GM12878 (cell line): Measurements from ENCODE around the gene S100A7. TPM values are rescaled to one million over a fixed set of nuclear protein-coding genes. Genes with fewer than 3 reads are reported as not detected.

Experiments
- ATAC-seq: fragments of 200-7000 bp; cut with Tn5 transposase; 3 replicates; pipeline ENCODE4 v1.9.1; 2020; ENCODE audit warnings: mild to moderate bottlenecking, moderate library complexity
- BruUV-seq: library from RNA; stranded (reverse); fragments of 400-500 nt; replicated peaks from 2 replicates; lab custom pipeline; 2021; lab: Mats Ljungman, UMichigan
- CTCF ChIA-PET: fragments of 300-600 bp; sonication (Branson Sonifier 250); formaldehyde crosslinking; extraction: SDS; loops from one replicate; lab custom pipeline; 2021; ENCODE audit warnings: inconsistent platforms; lab: Yijun Ruan, JAX
- POLR2A ChIA-PET: fragments of 350-600 bp; formaldehyde crosslinking; extraction: SDS; loops from one replicate; lab custom pipeline; 2021; ENCODE audit warnings: inconsistent platforms; lab: Charles Lee
- RAD21 ChIA-PET: fragments of 300-600 bp; sonication (Branson Sonifier 250); formaldehyde crosslinking; loops from one replicate; lab custom pipeline; 2023; ENCODE audit warnings: antibody characterized with exemption; ENCODE audit not compliant: unreplicated experiment; lab: Charles Lee
- SMC1A ChIA-PET: fragments of 300-600 bp; sonication (Branson Sonifier 250); formaldehyde crosslinking; loops from one replicate; lab custom pipeline; 2023; ENCODE audit not compliant: unreplicated experiment, uncharacterized antibody; lab: Charles Lee
- DNase-seq: peaks from one replicate; pipeline ENCODE4 v3.0.0-alpha.2; 2011; ENCODE audit warnings: low read depth, low spot score
- FAIRE-seq: peaks from 3 replicates; lab custom pipeline; 2011; peaks lifted over from hg19 to GRCh38; lab: Jason Lieb, UNC
- H2AFZ ChIP-seq: 2 replicates; pipeline ENCODE4 v1.6.0; 2011; ENCODE audit warnings: low read depth, low read length, control low read depth; ENCODE audit not compliant: control insufficient read depth
- H3K27ac ChIP-seq: 2 replicates; pipeline ENCODE4 v1.5.1; 2011; ENCODE audit warnings: control low read depth; ENCODE audit not compliant: control insufficient read depth, insufficient read depth
- H3K27me3 ChIP-seq, 2 experiments: replicated peaks in 1 of 2; 2 replicates each; pipeline versions ENCODE4 v1.6.0 to v1.6.1; 2011; ENCODE audit warnings: low read length in 1 of 2; ENCODE audit not compliant: control insufficient read depth in 2 of 2, insufficient read depth in 2 of 2
- H3K36me3 ChIP-seq, 2 experiments: 2 replicates each; pipeline ENCODE4 v1.5.1; 2011; ENCODE audit warnings: low read length in 1 of 2; ENCODE audit not compliant: control insufficient read depth in 2 of 2, insufficient read depth in 2 of 2
- H3K4me1 ChIP-seq: 2 replicates; pipeline ENCODE4 v1.6.1; 2011; ENCODE audit warnings: mild to moderate bottlenecking, low read length, moderate library complexity, mixed read lengths; ENCODE audit not compliant: control insufficient read depth, insufficient read depth
- H3K4me2 ChIP-seq: 2 replicates; pipeline ENCODE4 v1.6.0; 2011; ENCODE audit warnings: control low read depth; ENCODE audit not compliant: control insufficient read depth, insufficient read depth
- H3K4me3 ChIP-seq: fragments of 200-600 bp; sonication (generic); 2 replicates; pipeline ENCODE4 v1.5.1; 2016
- H3K79me2 ChIP-seq: 2 replicates; pipeline ENCODE4 v1.6.0; 2011; ENCODE audit warnings: low read length; ENCODE audit not compliant: control insufficient read depth, insufficient read depth
- H3K9ac ChIP-seq: 2 replicates; pipeline ENCODE4 v1.8.0; 2011; ENCODE audit warnings: low read length, control low read depth, mixed read lengths; ENCODE audit not compliant: control insufficient read depth, insufficient read depth
- H3K9me3 ChIP-seq: replicated peaks from 3 replicates; pipeline ENCODE4 v1.5.1; 2011; ENCODE audit warnings: mild to moderate bottlenecking, low read length; ENCODE audit not compliant: control insufficient read depth, insufficient read depth
- H4K20me1 ChIP-seq: 2 replicates; pipeline ENCODE4 v1.6.0; 2011; ENCODE audit not compliant: control insufficient read depth, insufficient read depth
- ATF2 ChIP-seq: IDR thresholded peaks from 2 replicates; pipeline ENCODE4 v1.6.1; 2012; ENCODE audit warnings: low read length, inconsistent platforms
- BCL11A ChIP-seq: IDR thresholded peaks from 2 replicates; pipeline ENCODE4 v1.6.1; 2011; ENCODE audit warnings: low read depth, low read length
- EP300 ChIP-seq, 2 experiments: fragments of 150-350 bp in 1 of 2; IDR thresholded peaks; 2 replicates each; pipeline ENCODE4 v1.6.1; 2011 to 2012; ENCODE audit warnings: low read depth in 2 of 2, low read length in 2 of 2, borderline replicate concordance in 1 of 2, improper control_type of control experiment in 1 of 2, inconsistent platforms in 1 of 2; ENCODE audit not compliant: control insufficient read depth in 1 of 2
- FOXK2 ChIP-seq: fragments of 450-650 bp; IDR thresholded peaks from 2 replicates; pipeline ENCODE4 v1.6.1; 2017; ENCODE audit warnings: mild to moderate bottlenecking, moderate library complexity
- IRF5 ChIP-seq: fragments of 450-650 bp; IDR thresholded peaks from 2 replicates; pipeline ENCODE4 v1.6.1; 2017; ENCODE audit warnings: borderline replicate concordance
- MAX ChIP-seq: IDR thresholded peaks from 2 replicates; pipeline ENCODE4 v1.6.1; 2012; ENCODE audit warnings: low read depth, low read length, improper control_type of control experiment
- NBN ChIP-seq: fragments of 450-650 bp; IDR thresholded peaks from 2 replicates; pipeline ENCODE4 v1.6.1; 2016
- NFIC ChIP-seq: IDR thresholded peaks from 2 replicates; pipeline ENCODE4 v1.6.1; 2012; ENCODE audit warnings: low read depth, mild to moderate bottlenecking, inconsistent platforms, low read length, moderate library complexity
- NFXL1 ChIP-seq: fragments of 450-650 bp; IDR thresholded peaks from 2 replicates; pipeline ENCODE4 v1.6.1; 2017; ENCODE audit warnings: antibody characterized with exemption, mild to moderate bottlenecking, borderline replicate concordance
- NFYB ChIP-seq: IDR thresholded peaks from 2 replicates; pipeline ENCODE4 v1.6.1; 2011; ENCODE audit warnings: low read depth, mild to moderate bottlenecking, low read length, improper control_type of control experiment, moderate library complexity; ENCODE audit not compliant: insufficient read depth
- NR2C2 ChIP-seq: IDR thresholded peaks from 2 replicates; pipeline ENCODE4 v1.6.1; 2011; ENCODE audit warnings: borderline replicate concordance, low read depth; ENCODE audit not compliant: control insufficient read depth, insufficient read length
- PKNOX1 ChIP-seq: fragments of 450-650 bp; IDR thresholded peaks from 2 replicates; pipeline ENCODE4 v1.6.1; 2016; ENCODE audit warnings: mild to moderate bottlenecking
- PML ChIP-seq: IDR thresholded peaks from 2 replicates; pipeline ENCODE4 v1.6.1; 2012; ENCODE audit warnings: low read length, inconsistent platforms
- POLR2AphosphoS5 ChIP-seq: IDR thresholded peaks from 2 replicates; pipeline ENCODE4 v1.6.1; 2011; ENCODE audit warnings: mild to moderate bottlenecking, low read length, inconsistent platforms
- RELA ChIP-seq: fragments of 450-650 bp; IDR thresholded peaks from 2 replicates; pipeline ENCODE4 v1.8.0; 2014; ENCODE audit warnings: borderline replicate concordance; ENCODE audit not compliant: partially characterized antibody
- SREBF1 ChIP-seq: IDR thresholded peaks from 2 replicates; pipeline ENCODE4 v1.6.1; 2012; ENCODE audit warnings: mild to moderate bottlenecking, low read length
- USF1 ChIP-seq: IDR thresholded peaks from 2 replicates; pipeline ENCODE4 v1.6.1; 2011; ENCODE audit warnings: borderline replicate concordance, low read depth, mild to moderate bottlenecking, moderate library complexity, mixed read lengths, low read length; ENCODE audit not compliant: insufficient read depth; ENCODE audit errors: extremely low read length
- USF2 ChIP-seq: IDR thresholded peaks from 2 replicates; pipeline ENCODE4 v1.6.1; 2011; ENCODE audit warnings: low read depth, low read length, improper control_type of control experiment, borderline replicate concordance
- YBX1 ChIP-seq: fragments of 450-650 bp; IDR thresholded peaks from 2 replicates; pipeline ENCODE4 v1.6.1; 2016; ENCODE audit warnings: antibody characterized with exemption
- WGBS: methylation state at CpG from one replicate; pipeline ENCODE4 v1.1.6; 2016; ENCODE audit warnings: low lambda C conversion rate; ENCODE audit not compliant: insufficient replicate concordance, insufficient coverage; ENCODE audit errors: missing lambda C conversion rate; 5-methylcytosine and 5-hydroxymethylcytosine counted together
- in situ Hi-C: fragments of 300-500 bp; cut with MboI; formaldehyde crosslinking; loops from 9 replicates; pipeline ENCODE4 v1.14.3; 2018; ENCODE audit warnings: mixed read lengths
- intact Hi-C: fragments of 100-400 bp; cut with micrococcal nuclease; formaldehyde crosslinking; loops from one replicate; pipeline ENCODE4 v1.14.2; 2022; ENCODE audit not compliant: unreplicated experiment
- polyA plus RNA-seq, 11 experiments: library from polyadenylated mRNA; depleted of rRNA in 4 of 11; unstranded in 6 of 11; stranded (reverse) in 5 of 11; fragments of >200 nt; fragmentation: Nextera tagmentation in 4 of 11; fragmentation: Illumina TruSeq in 1 of 11; extraction: Ambion mirVana in 4 of 11; extraction: Trizol in 1 of 11; gene quantifications; 1 replicate in 1 of 11; 2 replicates in 10 of 11; pipeline versions ENCODE4 v1.2.1 to v1.2.3, GENCODE V29; 2011 to 2016; ENCODE audit warnings: inconsistent platforms in 2 of 11, missing spikeins in 2 of 11, low read depth in 1 of 11
- total RNA-seq, 4 experiments: library from RNA; depleted of rRNA in 3 of 4; stranded (reverse); fragments of >200 nt in 3 of 4; fragmentation: Illumina TruSeq in 1 of 4; extraction: Trizol in 1 of 4; gene quantifications; 2 replicates each; pipeline versions ENCODE4 v1.2.1 to v1.2.3, GENCODE V29; 2013 to 2021

The S100A7 gene
- total and polyA plus RNA-seq, 10 of the 15 experiments (the other 5 are each of a cell fraction or from before 2014, with no cell fraction given), result not detected

GRCh38 chr1:153437236-153437635 is 23.2 kb downstream of the S100A7 start:
- SMC1A ChIA-PET, result no interaction called here
- no TSS peak for BruUV-seq
- Histone ChIP-seq H3K4me3 (no peak overlapping the region), H3K79me2 (no peaks in the 10 kb centered on the region), H3K4me2 (no peak overlapping the region), H4K20me1 (no peaks in the 10 kb centered on the region), H2AFZ (no peak overlapping the region), H3K36me3 (no peaks in the 10 kb centered on the region), H3K4me1 (no peaks in the 10 kb centered on the region), H3K27ac (no peak overlapping the region), H3K9ac (no peak overlapping the region), H3K27me3 (peaks cover 0 to 1% of the 10 kb centered on the region in 2 experiments; a peak in 3 of 4 replicates), H3K9me3 (no peaks in the 10 kb centered on the region)
- no peak for TF ChIP-seq PML
- no peak for TF ChIP-seq PKNOX1
- no peak for TF ChIP-seq YBX1
- TF ChIP-seq NFIC, result no peak
- no peak for TF ChIP-seq NR2C2
- TF ChIP-seq POLR2AphosphoS5, result no peak
- TF ChIP-seq USF2, result no peak
- no peak for TF ChIP-seq IRF5
- TF ChIP-seq NBN, result no peak
- TF ChIP-seq MAX, result no peak
- TF ChIP-seq NFXL1, result no peak
- no peak for TF ChIP-seq RELA
- no peak for TF ChIP-seq FOXK2
- no peak for TF ChIP-seq USF1
- TF ChIP-seq NFYB, result no peak
- TF ChIP-seq EP300 (IDR thresholded peaks at IDR 0.05; ENCODE audit: borderline replicate concordance in 1 of 2, control insufficient read depth in 1 of 2, low read depth in 2 of 2, low read length in 2 of 2), result no peak
- no peak for TF ChIP-seq SREBF1
- no peak for TF ChIP-seq BCL11A
- TF ChIP-seq ATF2, result no peak
- POLR2A ChIA-PET, result no interaction called here
- ATAC-seq (no peak), DNase-seq (no peak), FAIRE-seq (no peak)
- 25% methylated on average over 4 of the region's 4 CpGs for WGBS
- CTCF ChIA-PET, result no interaction called here
- in situ Hi-C loops, result no loop called here
- RAD21 ChIA-PET, result no interaction called here
- intact Hi-C loops, result no loop called here
